IPS-18a (cell line): ENCODE measurements around the gene STIM1.

Experiments used
- H3K27ac ChIP-seq: one replicate; pipeline ENCODE4 v1.5.1; 2013; ENCODE audit warnings: low read length
- H3K27me3 ChIP-seq: one replicate; pipeline ENCODE4 v1.6.1; 2013; ENCODE audit warnings: mild to moderate bottlenecking, low read length; ENCODE audit not compliant: control insufficient read depth, insufficient read depth
- H3K36me3 ChIP-seq: one replicate; pipeline ENCODE4 v1.6.1; 2013; ENCODE audit warnings: low read depth, low read length; ENCODE audit not compliant: control insufficient read depth
- H3K4me1 ChIP-seq: one replicate; pipeline ENCODE4 v1.6.1; 2013; ENCODE audit warnings: low read depth, low read length; ENCODE audit not compliant: control insufficient read depth
- H3K4me3 ChIP-seq: one replicate; pipeline ENCODE4 v1.5.1; 2013; ENCODE audit warnings: low read length
- H3K9ac ChIP-seq: one replicate; pipeline ENCODE4 v1.6.1; 2013; ENCODE audit warnings: mild to moderate bottlenecking, low read length, moderate library complexity
- H3K9me3 ChIP-seq: one replicate; pipeline ENCODE4 v1.6.1; 2013; ENCODE audit warnings: low read depth, low read length; ENCODE audit not compliant: control insufficient read depth

Gene STIM1

GRCh38 chr11:3879216-3879966, 23.9 kb downstream of the STIM1 start:
- no peak overlapping the region for H3K9ac ChIP-seq
- peaks cover 11% of the 10 kb centered on the region for H3K4me1 ChIP-seq
- H3K9me3 ChIP-seq: no peaks in the 10 kb centered on the region
- H3K27me3 ChIP-seq: no peaks in the 10 kb centered on the region
- no peaks in the 10 kb centered on the region for H3K36me3 ChIP-seq
- no peak overlapping the region for H3K4me3 ChIP-seq
- H3K27ac ChIP-seq: no peak overlapping the region

DNA sequence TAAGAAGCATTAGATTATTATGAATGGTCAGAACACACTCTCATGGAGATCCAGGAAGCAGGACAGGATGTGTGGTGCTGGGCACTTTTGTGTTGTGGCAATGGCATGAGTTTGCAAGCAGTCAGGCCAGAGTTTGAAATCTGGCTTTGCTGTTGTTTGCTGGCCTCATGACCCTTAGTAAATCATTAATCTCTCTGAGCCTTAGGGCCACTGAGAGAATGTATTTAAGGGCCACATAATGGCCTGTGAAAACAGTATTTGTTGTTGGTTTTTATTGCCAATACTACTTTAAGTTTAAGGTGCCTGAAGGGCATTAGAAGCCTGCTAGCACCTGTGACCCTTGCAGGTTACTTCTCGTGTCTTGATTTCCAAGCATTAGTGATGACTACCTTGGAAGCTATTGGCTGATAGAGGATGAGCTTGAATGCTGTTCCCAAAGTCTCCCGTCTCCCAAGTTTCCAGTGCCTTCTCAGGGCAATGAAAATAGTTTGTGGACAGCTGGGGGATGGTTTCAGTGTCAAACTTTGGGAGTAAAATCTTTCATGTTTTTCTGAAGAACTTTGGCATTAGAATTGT, 24.6 kb downstream of the STIM1 start:
- H3K27ac ChIP-seq: no peak overlapping the region

DNA sequence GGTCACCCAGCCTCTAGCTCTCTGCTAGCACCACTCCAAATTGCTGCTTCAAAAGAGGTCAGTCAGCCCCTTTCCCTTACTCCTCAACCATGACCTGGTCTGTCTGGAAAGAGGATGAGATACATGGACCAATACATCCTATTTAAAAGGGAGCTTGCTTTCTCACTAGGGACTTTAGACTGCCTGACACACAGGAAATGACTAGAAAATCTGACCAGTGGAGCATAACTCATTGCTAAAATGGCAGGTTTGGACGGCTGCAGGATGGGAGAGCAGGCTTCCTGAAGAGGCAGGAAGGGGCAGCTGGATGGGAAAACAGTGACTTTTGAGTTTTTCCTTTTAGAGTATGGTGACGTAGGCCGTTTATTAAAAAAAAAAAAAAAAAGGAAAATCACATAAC, 25.3 kb downstream of the STIM1 start:
- Histone ChIP-seq H3K36me3 (no peaks in the 10 kb centered on the region), H3K4me3 (no peak overlapping the region), H3K4me1 (peaks cover 11% of the 10 kb centered on the region), H3K27me3 (no peaks in the 10 kb centered on the region), H3K27ac (no peak overlapping the region), H3K9ac (no peak overlapping the region), H3K9me3 (no peaks in the 10 kb centered on the region)

More for the DNA sequence above, 24.6 kb downstream of the STIM1 start:
- Histone ChIP-seq H3K27me3 (no peaks in the 10 kb centered on the region), H3K4me3 (no peak overlapping the region), H3K9me3 (no peaks in the 10 kb centered on the region), H3K4me1 (peaks cover 11% of the 10 kb centered on the region), H3K9ac (no peak overlapping the region), H3K36me3 (no peaks in the 10 kb centered on the region)

- H3K27me3 ChIP-seq: no peaks in the 10 kb centered on the region
- peaks cover 2% of the 10 kb centered on the region for H3K4me1 ChIP-seq
- no peaks in the 10 kb centered on the region for H3K36me3 ChIP-seq
- H3K4me3 ChIP-seq: no peak overlapping the region
- no peak overlapping the region for H3K9ac ChIP-seq
- H3K27ac ChIP-seq: no peak overlapping the region
- no peaks in the 10 kb centered on the region for H3K9me3 ChIP-seq
Observed at GRCh38 chr11:3882655-3883054, 27.2 kb downstream of the STIM1 start.

DNA sequence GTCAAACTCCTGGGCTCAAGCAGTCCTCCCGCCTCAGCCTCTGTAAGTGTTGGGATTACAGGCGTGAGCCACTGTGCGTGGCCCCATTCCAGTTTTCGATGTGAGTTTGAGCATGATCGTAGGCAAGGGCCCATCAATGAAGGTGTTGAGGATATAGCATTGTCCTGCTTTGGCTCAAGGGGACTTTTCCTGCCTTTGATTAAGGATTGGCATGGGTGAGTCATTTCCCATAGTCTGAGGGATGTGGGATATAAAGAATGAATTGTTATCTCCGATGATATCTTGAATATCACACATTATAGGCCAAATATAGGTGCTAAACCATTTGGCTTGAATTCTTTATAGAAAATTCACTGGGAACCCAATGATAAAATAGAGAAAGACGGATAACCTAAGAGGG, 30.4 kb downstream of the STIM1 start:
- no peaks in the 10 kb centered on the region for H3K4me1 ChIP-seq

GRCh38 chr11:3886985-3887384, 31.5 kb downstream of the STIM1 start:
- no peak overlapping the region for H3K9ac ChIP-seq
- H3K4me3 ChIP-seq: no peak overlapping the region
- no peaks in the 10 kb centered on the region for H3K4me1 ChIP-seq
- H3K27ac ChIP-seq: no peak overlapping the region
- no peaks in the 10 kb centered on the region for H3K36me3 ChIP-seq
- H3K9me3 ChIP-seq: no peaks in the 10 kb centered on the region
- no peaks in the 10 kb centered on the region for H3K27me3 ChIP-seq

More for the DNA sequence above, 30.4 kb downstream of the STIM1 start:
- H3K27me3 ChIP-seq: no peaks in the 10 kb centered on the region
- H3K4me3 ChIP-seq: no peak overlapping the region
- H3K27ac ChIP-seq: no peak overlapping the region
- no peak overlapping the region for H3K9ac ChIP-seq
- no peaks in the 10 kb centered on the region for H3K36me3 ChIP-seq
- H3K9me3 ChIP-seq: no peaks in the 10 kb centered on the region

DNA sequence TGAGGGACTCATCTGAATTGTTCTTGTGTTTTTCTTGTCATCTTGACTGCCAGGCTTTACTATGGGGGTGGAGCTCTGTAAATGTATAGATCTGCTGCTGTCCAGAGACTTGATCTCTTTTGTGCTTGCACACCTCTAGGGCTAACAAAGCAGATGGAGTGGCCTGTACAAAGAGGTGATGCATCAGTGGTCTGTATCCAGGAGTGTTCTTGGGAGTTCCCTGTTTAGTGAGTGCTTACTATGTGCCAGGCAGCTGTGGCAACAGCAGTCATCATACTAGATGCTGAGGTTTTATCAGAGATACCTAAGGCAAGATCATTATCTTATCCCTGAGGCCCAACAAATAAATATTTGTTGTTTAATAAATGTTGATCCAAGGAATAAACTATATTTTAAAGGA, 33.4 kb downstream of the STIM1 start:
- Histone ChIP-seq H3K4me1 (no peaks in the 10 kb centered on the region), H3K9me3 (no peaks in the 10 kb centered on the region), H3K27me3 (no peaks in the 10 kb centered on the region), H3K27ac (no peak overlapping the region), H3K9ac (no peak overlapping the region), H3K36me3 (no peaks in the 10 kb centered on the region), H3K4me3 (no peak overlapping the region)

DNA sequence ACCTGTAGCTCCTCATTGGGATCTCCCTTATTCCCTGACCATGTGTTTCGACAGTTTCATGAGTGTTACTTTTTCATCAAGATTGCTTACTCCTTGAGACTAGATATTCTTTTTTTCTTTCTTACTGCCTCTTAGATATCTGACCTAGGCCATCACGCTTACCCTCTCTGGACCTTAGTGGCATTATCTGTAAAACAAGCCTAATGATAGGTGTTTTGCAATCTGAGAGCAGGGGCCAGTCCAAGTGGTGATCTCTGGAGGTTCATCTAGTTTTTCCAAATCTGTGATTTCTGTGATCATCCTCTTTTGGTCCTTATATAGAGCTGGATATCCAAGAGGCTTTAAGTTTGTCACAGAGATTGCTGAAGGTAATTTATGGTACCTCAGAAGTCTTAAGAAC, 34.5 kb downstream of the STIM1 start:
- H3K4me3 ChIP-seq: no peak overlapping the region
- H3K27me3 ChIP-seq: no peaks in the 10 kb centered on the region
- H3K9me3 ChIP-seq: no peaks in the 10 kb centered on the region
- H3K4me1 ChIP-seq: no peaks in the 10 kb centered on the region
- no peak overlapping the region for H3K27ac ChIP-seq
- H3K36me3 ChIP-seq: no peaks in the 10 kb centered on the region
- no peak overlapping the region for H3K9ac ChIP-seq

DNA sequence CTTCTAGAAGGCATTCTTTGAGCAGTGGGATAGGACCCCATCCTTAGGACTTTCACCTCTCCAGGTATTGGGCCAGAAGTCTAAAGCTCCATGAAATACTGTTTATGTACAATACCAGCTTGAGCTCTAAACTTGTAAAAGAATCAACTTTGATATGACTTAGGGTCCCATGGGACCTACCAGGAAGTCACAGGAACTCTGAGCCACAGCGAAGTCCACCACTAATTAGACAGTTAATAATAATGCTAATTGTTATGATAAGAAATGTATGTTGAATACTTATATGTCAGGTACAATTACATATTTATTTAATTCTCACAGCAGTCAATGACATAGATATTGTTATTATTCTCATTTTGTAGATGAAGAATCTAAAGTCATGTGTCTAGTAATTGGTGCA, 35.3 kb downstream of the STIM1 start:
- H3K4me1 ChIP-seq: no peaks in the 10 kb centered on the region
- no peaks in the 10 kb centered on the region for H3K36me3 ChIP-seq
- no peaks in the 10 kb centered on the region for H3K9me3 ChIP-seq

DNA sequence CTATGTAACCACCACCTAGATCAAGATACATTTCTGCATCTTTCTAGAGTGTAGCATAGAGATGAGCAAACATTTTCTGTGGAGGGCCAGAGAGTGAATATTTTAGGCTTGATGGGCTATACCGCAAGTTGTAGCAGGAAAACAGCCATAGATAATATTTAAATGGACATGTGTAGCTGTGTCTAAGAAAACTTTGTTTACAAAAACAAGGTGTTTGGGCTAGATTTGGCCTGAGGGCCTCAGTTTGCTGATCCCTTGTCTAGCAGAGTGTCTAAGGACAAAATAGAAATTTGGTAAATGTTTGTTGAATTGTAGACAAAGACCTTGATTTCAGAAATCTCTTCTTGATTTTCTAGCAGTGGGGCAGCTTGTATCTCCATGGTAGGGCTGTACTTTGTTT, 36.3 kb downstream of the STIM1 start:
- H3K9ac ChIP-seq: no peak overlapping the region
- no peaks in the 10 kb centered on the region for H3K36me3 ChIP-seq
- H3K4me3 ChIP-seq: no peak overlapping the region
- H3K27me3 ChIP-seq: no peaks in the 10 kb centered on the region
- H3K4me1 ChIP-seq: no peaks in the 10 kb centered on the region
- no peak overlapping the region for H3K27ac ChIP-seq
- no peaks in the 10 kb centered on the region for H3K9me3 ChIP-seq

More for the DNA sequence above, 35.3 kb downstream of the STIM1 start:
- H3K4me3 ChIP-seq: no peak overlapping the region
- H3K27ac ChIP-seq: no peak overlapping the region
- H3K9ac ChIP-seq: no peak overlapping the region
- no peaks in the 10 kb centered on the region for H3K27me3 ChIP-seq

DNA sequence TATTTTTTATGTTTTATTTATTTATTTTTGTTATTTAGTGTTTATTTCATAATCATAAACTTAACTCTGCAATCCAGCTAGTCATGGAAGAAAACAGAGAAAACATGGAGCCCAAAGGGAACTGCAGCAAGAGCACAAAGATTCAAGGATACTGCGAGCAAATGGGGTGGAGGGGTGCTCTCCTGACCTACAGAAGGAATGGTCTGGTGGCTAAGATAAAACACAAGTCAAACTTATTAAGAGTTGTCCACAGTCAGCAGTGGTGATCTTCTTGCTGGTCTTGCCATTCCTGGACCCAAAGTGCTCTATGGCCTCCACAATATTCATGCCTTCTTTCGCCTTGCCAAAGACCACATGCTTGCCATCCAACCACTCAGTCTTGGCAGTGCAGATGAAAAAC, 36.7 kb downstream of the STIM1 start:
- no peaks in the 10 kb centered on the region for H3K4me1 ChIP-seq
- no peaks in the 10 kb centered on the region for H3K27me3 ChIP-seq
- no peak overlapping the region for H3K4me3 ChIP-seq
- no peak overlapping the region for H3K27ac ChIP-seq
- no peak overlapping the region for H3K9ac ChIP-seq
- H3K9me3 ChIP-seq: no peaks in the 10 kb centered on the region
- H3K36me3 ChIP-seq: no peaks in the 10 kb centered on the region

DNA sequence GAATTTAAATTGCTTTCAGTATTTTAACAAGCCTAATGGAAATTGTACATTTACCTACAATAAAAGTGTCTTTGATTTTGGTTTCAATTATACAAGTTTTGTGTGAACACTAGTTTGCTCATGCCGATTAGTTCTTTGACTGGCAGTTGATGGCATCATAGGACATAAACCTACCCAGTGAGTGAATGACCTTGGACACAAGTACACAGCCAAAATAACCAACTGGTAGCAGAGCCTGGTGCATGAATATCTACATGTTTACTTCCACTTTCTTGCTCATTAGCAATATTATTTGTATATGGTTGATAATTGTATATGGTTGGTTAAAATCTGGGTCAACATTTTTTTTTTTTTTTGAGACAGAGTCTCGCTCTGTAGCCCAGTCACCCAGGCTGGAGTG, 37.8 kb downstream of the STIM1 start:
- Histone ChIP-seq H3K36me3 (no peaks in the 10 kb centered on the region), H3K4me3 (no peak overlapping the region), H3K4me1 (no peaks in the 10 kb centered on the region), H3K27ac (no peak overlapping the region), H3K27me3 (no peaks in the 10 kb centered on the region), H3K9me3 (no peaks in the 10 kb centered on the region), H3K9ac (no peak overlapping the region)
